K562 (cell line): Measurements from ENCODE around the gene TBXAS1. TPM values are rescaled to one million over a fixed set of nuclear protein-coding genes. Genes with fewer than 3 reads are reported as not detected.

Experiments
- NONO ChIP-seq, 2 experiments: fragments of 200-400 bp in 1 of 2; fragments of 450-650 bp in 1 of 2; formaldehyde crosslinking in 1 of 2; IDR thresholded peaks; 2 replicates each; pipeline ENCODE4 v1.6.1; 2017; ENCODE audit warnings: low read depth in 2 of 2, mild to moderate bottlenecking in 2 of 2, moderate library complexity in 2 of 2, low read length in 1 of 2
- SIX5 ChIP-seq, 2 experiments: IDR thresholded peaks; 2 replicates each; pipeline ENCODE4 v1.6.1; 2011; ENCODE audit warnings: low read length in 2 of 2, borderline replicate concordance in 1 of 2, low read depth in 1 of 2, mild to moderate bottlenecking in 1 of 2, moderate library complexity in 1 of 2; ENCODE audit not compliant: insufficient read depth in 1 of 2
- SMAD1 ChIP-seq: fragments of 150-350 bp; IDR thresholded peaks from 2 replicates; pipeline ENCODE4 v1.6.1; 2014; ENCODE audit warnings: low read length, low read depth; ENCODE audit not compliant: partially characterized antibody
- SMARCA5 ChIP-seq: fragments of 450-650 bp; IDR thresholded peaks from 2 replicates; pipeline ENCODE4 v1.6.1; 2016
- ZBTB17 ChIP-seq: fragments of 450-650 bp; formaldehyde crosslinking; IDR thresholded peaks from 2 replicates; pipeline ENCODE4 v1.4.0; 2020; ENCODE audit warnings: mild to moderate bottlenecking
- polyA plus RNA-seq, 8 experiments: library from polyadenylated mRNA; depleted of rRNA in 4 of 8; stranded (reverse) in 5 of 8; unstranded in 3 of 8; fragments of >200 nt; fragmentation: Nextera tagmentation in 2 of 8; fragmentation: Illumina TruSeq in 1 of 8; extraction: Ambion mirVana in 2 of 8; extraction: Trizol in 1 of 8; gene quantifications; 2 replicates each; pipeline versions ENCODE4 v1.2.1 to v1.2.3, GENCODE V29; 2011 to 2014; ENCODE audit warnings: inconsistent platforms in 1 of 8, missing spikeins in 1 of 8
- total RNA-seq, 7 experiments: library from RNA; depleted of rRNA in 6 of 7; stranded (reverse); fragments of >200 nt in 6 of 7; fragmentation: Illumina TruSeq in 2 of 7; extraction: Trizol in 2 of 7; gene quantifications; 2 replicates each; pipeline versions ENCODE4 v1.2.1 to v1.2.3, GENCODE V29; 2011 to 2021; ENCODE audit warnings: low replicate concordance in 1 of 7
- TF ChIP-seq, protein P1 (sequence below): fragments of 450-650 bp; IDR thresholded peaks from 2 replicates; pipeline ENCODE4 v1.6.1; 2016; ENCODE audit warnings: mild to moderate bottlenecking, moderate library complexity
- TF ChIP-seq, protein P2 (sequence below), 2 experiments: fragments of 450-650 bp in 1 of 2; sonication (generic) in 1 of 2; formaldehyde crosslinking in 1 of 2; IDR thresholded peaks; 2 replicates each; pipeline versions ENCODE4 v1.7.1 to v1.9.0; 2016 to 2022; ENCODE audit warnings: inconsistent platforms in 1 of 2, mild to moderate bottlenecking in 1 of 2, missing genetic modification reagents in 1 of 2

The TBXAS1 gene
- total and polyA plus RNA-seq, 9 of the 15 experiments (the other 6 are each of a cell fraction or from before 2014, with no cell fraction given), result 1.1 to 8.3 (median 1.9) TPM

GRCh38 chr7:139811066-139811465, 18.0 kb upstream of the TBXAS1 start (continued):
- TF ChIP-seq, protein P1, sequence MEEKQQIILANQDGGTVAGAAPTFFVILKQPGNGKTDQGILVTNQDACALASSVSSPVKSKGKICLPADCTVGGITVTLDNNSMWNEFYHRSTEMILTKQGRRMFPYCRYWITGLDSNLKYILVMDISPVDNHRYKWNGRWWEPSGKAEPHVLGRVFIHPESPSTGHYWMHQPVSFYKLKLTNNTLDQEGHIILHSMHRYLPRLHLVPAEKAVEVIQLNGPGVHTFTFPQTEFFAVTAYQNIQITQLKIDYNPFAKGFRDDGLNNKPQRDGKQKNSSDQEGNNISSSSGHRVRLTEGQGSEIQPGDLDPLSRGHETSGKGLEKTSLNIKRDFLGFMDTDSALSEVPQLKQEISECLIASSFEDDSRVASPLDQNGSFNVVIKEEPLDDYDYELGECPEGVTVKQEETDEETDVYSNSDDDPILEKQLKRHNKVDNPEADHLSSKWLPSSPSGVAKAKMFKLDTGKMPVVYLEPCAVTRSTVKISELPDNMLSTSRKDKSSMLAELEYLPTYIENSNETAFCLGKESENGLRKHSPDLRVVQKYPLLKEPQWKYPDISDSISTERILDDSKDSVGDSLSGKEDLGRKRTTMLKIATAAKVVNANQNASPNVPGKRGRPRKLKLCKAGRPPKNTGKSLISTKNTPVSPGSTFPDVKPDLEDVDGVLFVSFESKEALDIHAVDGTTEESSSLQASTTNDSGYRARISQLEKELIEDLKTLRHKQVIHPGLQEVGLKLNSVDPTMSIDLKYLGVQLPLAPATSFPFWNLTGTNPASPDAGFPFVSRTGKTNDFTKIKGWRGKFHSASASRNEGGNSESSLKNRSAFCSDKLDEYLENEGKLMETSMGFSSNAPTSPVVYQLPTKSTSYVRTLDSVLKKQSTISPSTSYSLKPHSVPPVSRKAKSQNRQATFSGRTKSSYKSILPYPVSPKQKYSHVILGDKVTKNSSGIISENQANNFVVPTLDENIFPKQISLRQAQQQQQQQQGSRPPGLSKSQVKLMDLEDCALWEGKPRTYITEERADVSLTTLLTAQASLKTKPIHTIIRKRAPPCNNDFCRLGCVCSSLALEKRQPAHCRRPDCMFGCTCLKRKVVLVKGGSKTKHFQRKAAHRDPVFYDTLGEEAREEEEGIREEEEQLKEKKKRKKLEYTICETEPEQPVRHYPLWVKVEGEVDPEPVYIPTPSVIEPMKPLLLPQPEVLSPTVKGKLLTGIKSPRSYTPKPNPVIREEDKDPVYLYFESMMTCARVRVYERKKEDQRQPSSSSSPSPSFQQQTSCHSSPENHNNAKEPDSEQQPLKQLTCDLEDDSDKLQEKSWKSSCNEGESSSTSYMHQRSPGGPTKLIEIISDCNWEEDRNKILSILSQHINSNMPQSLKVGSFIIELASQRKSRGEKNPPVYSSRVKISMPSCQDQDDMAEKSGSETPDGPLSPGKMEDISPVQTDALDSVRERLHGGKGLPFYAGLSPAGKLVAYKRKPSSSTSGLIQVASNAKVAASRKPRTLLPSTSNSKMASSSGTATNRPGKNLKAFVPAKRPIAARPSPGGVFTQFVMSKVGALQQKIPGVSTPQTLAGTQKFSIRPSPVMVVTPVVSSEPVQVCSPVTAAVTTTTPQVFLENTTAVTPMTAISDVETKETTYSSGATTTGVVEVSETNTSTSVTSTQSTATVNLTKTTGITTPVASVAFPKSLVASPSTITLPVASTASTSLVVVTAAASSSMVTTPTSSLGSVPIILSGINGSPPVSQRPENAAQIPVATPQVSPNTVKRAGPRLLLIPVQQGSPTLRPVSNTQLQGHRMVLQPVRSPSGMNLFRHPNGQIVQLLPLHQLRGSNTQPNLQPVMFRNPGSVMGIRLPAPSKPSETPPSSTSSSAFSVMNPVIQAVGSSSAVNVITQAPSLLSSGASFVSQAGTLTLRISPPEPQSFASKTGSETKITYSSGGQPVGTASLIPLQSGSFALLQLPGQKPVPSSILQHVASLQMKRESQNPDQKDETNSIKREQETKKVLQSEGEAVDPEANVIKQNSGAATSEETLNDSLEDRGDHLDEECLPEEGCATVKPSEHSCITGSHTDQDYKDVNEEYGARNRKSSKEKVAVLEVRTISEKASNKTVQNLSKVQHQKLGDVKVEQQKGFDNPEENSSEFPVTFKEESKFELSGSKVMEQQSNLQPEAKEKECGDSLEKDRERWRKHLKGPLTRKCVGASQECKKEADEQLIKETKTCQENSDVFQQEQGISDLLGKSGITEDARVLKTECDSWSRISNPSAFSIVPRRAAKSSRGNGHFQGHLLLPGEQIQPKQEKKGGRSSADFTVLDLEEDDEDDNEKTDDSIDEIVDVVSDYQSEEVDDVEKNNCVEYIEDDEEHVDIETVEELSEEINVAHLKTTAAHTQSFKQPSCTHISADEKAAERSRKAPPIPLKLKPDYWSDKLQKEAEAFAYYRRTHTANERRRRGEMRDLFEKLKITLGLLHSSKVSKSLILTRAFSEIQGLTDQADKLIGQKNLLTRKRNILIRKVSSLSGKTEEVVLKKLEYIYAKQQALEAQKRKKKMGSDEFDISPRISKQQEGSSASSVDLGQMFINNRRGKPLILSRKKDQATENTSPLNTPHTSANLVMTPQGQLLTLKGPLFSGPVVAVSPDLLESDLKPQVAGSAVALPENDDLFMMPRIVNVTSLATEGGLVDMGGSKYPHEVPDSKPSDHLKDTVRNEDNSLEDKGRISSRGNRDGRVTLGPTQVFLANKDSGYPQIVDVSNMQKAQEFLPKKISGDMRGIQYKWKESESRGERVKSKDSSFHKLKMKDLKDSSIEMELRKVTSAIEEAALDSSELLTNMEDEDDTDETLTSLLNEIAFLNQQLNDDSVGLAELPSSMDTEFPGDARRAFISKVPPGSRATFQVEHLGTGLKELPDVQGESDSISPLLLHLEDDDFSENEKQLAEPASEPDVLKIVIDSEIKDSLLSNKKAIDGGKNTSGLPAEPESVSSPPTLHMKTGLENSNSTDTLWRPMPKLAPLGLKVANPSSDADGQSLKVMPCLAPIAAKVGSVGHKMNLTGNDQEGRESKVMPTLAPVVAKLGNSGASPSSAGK, result no peak
- no peak for TF ChIP-seq SMARCA5
- TF ChIP-seq, protein P2, sequence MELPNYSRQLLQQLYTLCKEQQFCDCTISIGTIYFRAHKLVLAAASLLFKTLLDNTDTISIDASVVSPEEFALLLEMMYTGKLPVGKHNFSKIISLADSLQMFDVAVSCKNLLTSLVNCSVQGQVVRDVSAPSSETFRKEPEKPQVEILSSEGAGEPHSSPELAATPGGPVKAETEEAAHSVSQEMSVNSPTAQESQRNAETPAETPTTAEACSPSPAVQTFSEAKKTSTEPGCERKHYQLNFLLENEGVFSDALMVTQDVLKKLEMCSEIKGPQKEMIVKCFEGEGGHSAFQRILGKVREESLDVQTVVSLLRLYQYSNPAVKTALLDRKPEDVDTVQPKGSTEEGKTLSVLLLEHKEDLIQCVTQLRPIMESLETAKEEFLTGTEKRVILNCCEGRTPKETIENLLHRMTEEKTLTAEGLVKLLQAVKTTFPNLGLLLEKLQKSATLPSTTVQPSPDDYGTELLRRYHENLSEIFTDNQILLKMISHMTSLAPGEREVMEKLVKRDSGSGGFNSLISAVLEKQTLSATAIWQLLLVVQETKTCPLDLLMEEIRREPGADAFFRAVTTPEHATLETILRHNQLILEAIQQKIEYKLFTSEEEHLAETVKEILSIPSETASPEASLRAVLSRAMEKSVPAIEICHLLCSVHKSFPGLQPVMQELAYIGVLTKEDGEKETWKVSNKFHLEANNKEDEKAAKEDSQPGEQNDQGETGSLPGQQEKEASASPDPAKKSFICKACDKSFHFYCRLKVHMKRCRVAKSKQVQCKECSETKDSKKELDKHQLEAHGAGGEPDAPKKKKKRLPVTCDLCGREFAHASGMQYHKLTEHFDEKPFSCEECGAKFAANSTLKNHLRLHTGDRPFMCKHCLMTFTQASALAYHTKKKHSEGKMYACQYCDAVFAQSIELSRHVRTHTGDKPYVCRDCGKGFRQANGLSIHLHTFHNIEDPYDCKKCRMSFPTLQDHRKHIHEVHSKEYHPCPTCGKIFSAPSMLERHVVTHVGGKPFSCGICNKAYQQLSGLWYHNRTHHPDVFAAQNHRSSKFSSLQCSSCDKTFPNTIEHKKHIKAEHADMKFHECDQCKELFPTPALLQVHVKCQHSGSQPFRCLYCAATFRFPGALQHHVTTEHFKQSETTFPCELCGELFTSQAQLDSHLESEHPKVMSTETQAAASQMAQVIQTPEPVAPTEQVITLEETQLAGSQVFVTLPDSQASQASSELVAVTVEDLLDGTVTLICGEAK (IDR thresholded peaks at IDR 0.05), result no peak
- TF ChIP-seq, protein P2 (CRISPR knock-in tag; IDR thresholded peaks at IDR 0.05), result no peak
- no peak for TF ChIP-seq ZBTB17 (CRISPR knock-in tag)
- no peak for TF ChIP-seq SMAD1
- no peak for TF ChIP-seq SIX5 (IDR thresholded peaks at IDR 0.05; ENCODE audit: borderline replicate concordance in 1 of 2, insufficient read depth in 1 of 2, low read depth in 1 of 2, low read length in 2 of 2)
- no peak for TF ChIP-seq NONO (IDR thresholded peaks at IDR 0.05; ENCODE audit: low read depth in 2 of 2, low read length in 1 of 2)
